Right forelimb (tissue), 1 donor: ENCODE measurements around the gene ZNF761.
A peak's percentile ranks its signal among the peaks of the same experiment; 100 is the strongest.
"Not testable (repeated sequence)": the region's sequence is repeated elsewhere in the genome, so short reads cannot be mapped to it uniquely, and the experiment has no call there.

Source experiments
- DNase-seq: peaks from one replicate; pipeline ENCODE4 v3.0.0-alpha.2; 2018

Gene ZNF761

GRCh38 chr19:53460131-53460721 lies 28.4 kb downstream of the ZNF761 start:
- DNase-seq = not testable (repeated sequence)

- DNase-seq = no peak
Observed at GRCh38 chr19:53461866-53462265, 30.1 kb downstream of the ZNF761 start.

GRCh38 chr19:53462861-53463260 lies 31.1 kb downstream of the ZNF761 start:
- DNase-seq = no peak

GRCh38 chr19:53463263-53463662 lies 31.5 kb downstream of the ZNF761 start:
- DNase-seq = peak; percentile 43

- no peak for DNase-seq
Observed at GRCh38 chr19:53466726-53467484, 35.1 kb downstream of the ZNF761 start.

GRCh38 chr19:53467485-53468262 lies 35.9 kb downstream of the ZNF761 start, which contains the start of gene ZNF813:
TSS of gene ZNF813 (plus strand) at chr19:53467733. CDS start at chr19:53483823, 16,090 bp downstream.
- DNase-seq = peak; percentile 93

GRCh38 chr19:53468628-53469027 lies 36.8 kb downstream of the ZNF761 start:
- DNase-seq = not testable (repeated sequence)

- DNase-seq = no peak
Observed at GRCh38 chr19:53471916-53472315, 40.1 kb downstream of the ZNF761 start.

- not testable (repeated sequence) for DNase-seq
Observed at GRCh38 chr19:53474832-53475231, 43.0 kb downstream of the ZNF761 start.

GRCh38 chr19:53475470-53475869 lies 43.7 kb downstream of the ZNF761 start:
- DNase-seq = not testable (repeated sequence)

- not testable (repeated sequence) for DNase-seq
Observed at GRCh38 chr19:53483751-53484150, 52.0 kb downstream of the ZNF761 start.

GRCh38 chr19:53485046-53486004 lies 53.5 kb downstream of the ZNF761 start:
- no peak for DNase-seq

- DNase-seq = no peak
Observed at GRCh38 chr19:53492153-53492552, 60.4 kb downstream of the ZNF761 start.

- not testable (repeated sequence) for DNase-seq
Observed at GRCh38 chr19:53497311-53498023, 65.7 kb downstream of the ZNF761 start.

GRCh38 chr19:53498024-53498395 lies 66.2 kb downstream of the ZNF761 start:
- not testable (repeated sequence) for DNase-seq

GRCh38 chr19:53503151-53503550 lies 71.4 kb downstream of the ZNF761 start:
- not testable (repeated sequence) for DNase-seq

GRCh38 chr19:53503671-53504364 lies 72.0 kb downstream of the ZNF761 start:
- DNase-seq = not testable (repeated sequence)

- DNase-seq = not testable (repeated sequence)
Observed at GRCh38 chr19:53504365-53504703, 72.5 kb downstream of the ZNF761 start.

- DNase-seq = no peak
Observed at GRCh38 chr19:53504885-53505284, 73.1 kb downstream of the ZNF761 start.

- no peak for DNase-seq
Observed at GRCh38 chr19:53506728-53507127, 74.9 kb downstream of the ZNF761 start.
